Small intestine (tissue), 7 donors: ENCODE results near the gene MMRN2. TPM values are rescaled to one million over a fixed set of nuclear protein-coding genes. Genes with fewer than 3 reads are reported as not detected.
"Not testable (repeated sequence)": the region's sequence is repeated elsewhere in the genome, so short reads cannot be mapped to it uniquely, and the experiment has no call there.

Experiments
- DNase-seq, 2 donors: peaks; one replicate each; pipeline versions ENCODE4 v3.0.0 to v3.0.0-alpha.2; 2013
- FAIRE-seq: peaks from 2 replicates; lab custom pipeline; 2012; peaks lifted over from hg19 to GRCh38; lab: Jason Lieb, UNC
- H3K27ac ChIP-seq, 3 donors: one replicate each; pipeline ENCODE4 v1.5.1; 2013; ENCODE audit warnings: low read length in 2 of 3, mild to moderate bottlenecking in 2 of 3, control low read depth in 1 of 3, inconsistent platforms in 1 of 3, low read depth in 1 of 3, moderate library complexity in 1 of 3
- H3K27me3 ChIP-seq, 3 donors: one replicate each; pipeline ENCODE4 v1.6.1; 2013; ENCODE audit warnings: low read length in 3 of 3, inconsistent platforms in 1 of 3; ENCODE audit not compliant: control insufficient read depth in 3 of 3, insufficient read depth in 3 of 3
- H3K36me3 ChIP-seq, 3 donors: one replicate each; pipeline ENCODE4 v1.6.1; 2013; ENCODE audit warnings: low read length in 3 of 3, inconsistent platforms in 1 of 3, low read depth in 1 of 3, mild to moderate bottlenecking in 1 of 3, moderate library complexity in 1 of 3; ENCODE audit not compliant: control insufficient read depth in 3 of 3, insufficient read depth in 2 of 3
- H3K4me1 ChIP-seq, 3 donors: one replicate each; pipeline ENCODE4 v1.6.1; 2013; ENCODE audit warnings: low read length in 2 of 3, inconsistent platforms in 1 of 3, low read depth in 1 of 3, mild to moderate bottlenecking in 1 of 3, moderate library complexity in 1 of 3; ENCODE audit not compliant: control insufficient read depth in 3 of 3, insufficient read depth in 2 of 3
- H3K4me3 ChIP-seq, 3 donors: one replicate each; pipeline ENCODE4 v1.5.1; 2013; ENCODE audit warnings: low read length in 3 of 3, control low read depth in 1 of 3, inconsistent platforms in 1 of 3, low read depth in 1 of 3, mild to moderate bottlenecking in 1 of 3, moderate library complexity in 1 of 3
- H3K9me3 ChIP-seq, 2 donors: one replicate each; pipeline ENCODE4 v1.6.1; 2013; ENCODE audit warnings: low read depth in 1 of 2, low read length in 1 of 2; ENCODE audit not compliant: control insufficient read depth in 2 of 2, insufficient read depth in 1 of 2
- WGBS, 3 donors: extraction: QIAGEN DNeasy Blood & Tissue Kit; methylation state at CpG; one replicate each; pipeline ENCODE4 v1.1.7; 2013; 5-methylcytosine and 5-hydroxymethylcytosine counted together
- polyA plus RNA-seq, 4 donors: library from polyadenylated mRNA; stranded (reverse) in 3 of 4; unstranded in 1 of 4; fragments of 200-250 nt in 3 of 4; fragments of 120-200 nt in 1 of 4; gene quantifications; one replicate each; pipeline versions ENCODE4 v1.2.1 to v1.2.3, GENCODE V29; 2013
- donor health status: healthy with polysubstance abuse.
- donor health status: control.
- donor health status: control.
- donor health status: Bipolar disorder and iron deficiency.
- donor health status: healthy.

The MMRN2 gene
- polyA plus RNA-seq, 4 donors: 0.45 to 20.8 (median 3.3) TPM

GRCh38 chr10:86951184-86951761 lies 6.1 kb downstream of the MMRN2 start:
- FAIRE-seq (no peak), DNase-seq (no peak)
- Histone ChIP-seq H3K36me3 (no peaks in the 10 kb centered on the region), H3K27me3 (peaks cover 0 to 5% (median 0%) of the 10 kb centered on the region in 3 donors), H3K4me1 (peaks cover 0 to 12% (median 0%) of the 10 kb centered on the region in 3 donors), H3K4me3 (no peak overlapping the region), H3K9me3 (peaks cover 0 to 26% of the 10 kb centered on the region in 2 donors), H3K27ac (no peak overlapping the region)

GRCh38 chr10:86950349-86950748 lies 7.1 kb downstream of the MMRN2 start:
- Histone ChIP-seq H3K27me3 (peaks cover 0 to 7% (median 0%) of the 10 kb centered on the region in 3 donors), H3K4me3 (no peak overlapping the region), H3K36me3 (no peaks in the 10 kb centered on the region), H3K27ac (no peak overlapping the region), H3K4me1 (peaks cover 0 to 12% (median 0%) of the 10 kb centered on the region in 3 donors), H3K9me3 (peaks cover 0 to 26% of the 10 kb centered on the region in 2 donors)
- FAIRE-seq (no peak), DNase-seq (no peak)
- WGBS, 3 donors: 47 to 57% (median 52%) methylated on average over 1 of the region's 1 CpG

GRCh38 chr10:86947806-86948205 lies 9.6 kb downstream of the MMRN2 start:
- not testable (repeated sequence) for H3K4me3 ChIP-seq, DNase-seq, H3K4me1 ChIP-seq, H3K36me3 ChIP-seq, FAIRE-seq, H3K27ac ChIP-seq
- Histone ChIP-seq H3K27me3 (peaks cover 0 to 21% (median 0%) of the 10 kb centered on the region in 3 donors), H3K9me3 (peaks cover 0 to 21% of the 10 kb centered on the region in 2 donors)
- WGBS, 3 donors: 90 to 95% (median 90%) methylated on average over 4 of the region's 4 CpGs

GRCh38 chr10:86946213-86947155 lies 10.9 kb downstream of the MMRN2 start:
- WGBS, 3 donors: 62 to 75% (median 74%) methylated on average over 13 of the region's 13 CpGs
- Histone ChIP-seq H3K9me3 (peaks cover 0 to 8% of the 10 kb centered on the region in 2 donors), H3K4me1 (no peaks in the 10 kb centered on the region), H3K36me3 (no peaks in the 10 kb centered on the region), H3K27me3 (peaks cover 0 to 29% (median 0%) of the 10 kb centered on the region in 3 donors), H3K27ac (no peak overlapping the region), H3K4me3 (no peak overlapping the region)
- FAIRE-seq (no peak), DNase-seq (no peak)

- Histone ChIP-seq H3K4me3 (no peak overlapping the region), H3K9me3 (peaks cover 0 to 5% of the 10 kb centered on the region in 2 donors), H3K27ac (no peak overlapping the region), H3K36me3 (no peaks in the 10 kb centered on the region), H3K4me1 (no peaks in the 10 kb centered on the region), H3K27me3 (peaks cover 0 to 29% (median 0%) of the 10 kb centered on the region in 3 donors)
- FAIRE-seq (no peak), DNase-seq (peak in 1 of 2 donors; percentile 22)
- 60 to 65% (median 63%) methylated on average over 18 of the region's 18 CpGs for WGBS, 3 donors
These were observed 11.8 kb downstream of the MMRN2 start for GRCh38 chr10:86945361-86946212.

GRCh38 chr10:86944907-86945306 lies 12.5 kb downstream of the MMRN2 start:
- H3K4me3 ChIP-seq: no peak overlapping the region
- no peaks in the 10 kb centered on the region for H3K36me3 ChIP-seq
- H3K9me3 ChIP-seq: peaks cover 0 to 5% of the 10 kb centered on the region in 2 donors
- WGBS, 3 donors: 88 to 96% (median 94%) methylated on average over 3 of the region's 3 CpGs
- H3K27ac ChIP-seq: no peak overlapping the region
- FAIRE-seq (no peak), DNase-seq (no peak)
- peaks cover 0 to 29% (median 0%) of the 10 kb centered on the region in 3 donors for H3K27me3 ChIP-seq
- H3K4me1 ChIP-seq: no peaks in the 10 kb centered on the region

- no peak for DNase-seq
- Histone ChIP-seq H3K27ac (no peak overlapping the region), H3K36me3 (no peaks in the 10 kb centered on the region), H3K27me3 (peaks cover 0 to 29% (median 0%) of the 10 kb centered on the region in 3 donors), H3K4me1 (no peaks in the 10 kb centered on the region), H3K4me3 (no peak overlapping the region), H3K9me3 (peaks cover 0 to 5% of the 10 kb centered on the region in 2 donors)
- no peak for FAIRE-seq
These were observed 12.9 kb downstream of the MMRN2 start for GRCh38 chr10:86944471-86944870.

- Histone ChIP-seq H3K9me3 (peaks cover 0 to 5% of the 10 kb centered on the region in 2 donors), H3K4me1 (no peaks in the 10 kb centered on the region), H3K4me3 (no peak overlapping the region), H3K36me3 (no peaks in the 10 kb centered on the region), H3K27ac (no peak overlapping the region), H3K27me3 (peaks cover 0 to 29% (median 0%) of the 10 kb centered on the region in 3 donors)
- WGBS, 3 donors: 78 to 86% (median 82%) methylated on average over 4 of the region's 4 CpGs
- DNase-seq: no peak
- no peak for FAIRE-seq
These were observed 13.4 kb downstream of the MMRN2 start for GRCh38 chr10:86944031-86944419.
